IgD-negative memory B cell (primary cell): ENCODE measurements around the gene PRKAR1B. TPM values are rescaled to one million over a fixed set of nuclear protein-coding genes. Genes with fewer than 3 reads are reported as not detected.
A peak's percentile ranks its signal among the peaks of the same experiment; 100 is the strongest.

ENCODE experiments used
- H3K27ac Mint-ChIP-seq, 3 donors: one replicate each; pipeline ENCODE4 v1.8.0; 2020 to 2022; ENCODE audit warnings: mild to moderate bottlenecking in 3 of 3, mixed read lengths in 3 of 3, moderate library complexity in 1 of 3
- H3K27me3 Mint-ChIP-seq: one replicate; pipeline ENCODE4 v1.8.0; 2021; ENCODE audit warnings: mixed read lengths
- H3K36me3 Mint-ChIP-seq: one replicate; pipeline ENCODE4 v1.8.0; 2020; ENCODE audit warnings: mild to moderate bottlenecking, mixed read lengths
- H3K4me1 Mint-ChIP-seq, 3 donors: one replicate each; pipeline ENCODE4 v1.8.0; 2020 to 2022; ENCODE audit warnings: mixed read lengths in 3 of 3, mild to moderate bottlenecking in 1 of 3
- H3K4me3 Mint-ChIP-seq, 4 donors: one replicate each; pipeline ENCODE4 v1.8.0; 2020 to 2022; ENCODE audit warnings: mild to moderate bottlenecking in 4 of 4, mixed read lengths in 4 of 4, moderate library complexity in 3 of 4
- H3K9me3 Mint-ChIP-seq, 3 donors: one replicate each; pipeline ENCODE4 v1.8.0; 2020 to 2021; ENCODE audit warnings: mixed read lengths in 3 of 3, mild to moderate bottlenecking in 1 of 3
- polyA plus RNA-seq: library from polyadenylated mRNA; unstranded; fragments of 300-500 nt; fragmentation: Illumina TruSeq; gene quantifications from one replicate; pipeline ENCODE4 v1.2.3, GENCODE V29; 2021

The PRKAR1B gene
- polyA plus RNA-seq, 1 donor from 2014 or later: 4.6 TPM

DNA sequence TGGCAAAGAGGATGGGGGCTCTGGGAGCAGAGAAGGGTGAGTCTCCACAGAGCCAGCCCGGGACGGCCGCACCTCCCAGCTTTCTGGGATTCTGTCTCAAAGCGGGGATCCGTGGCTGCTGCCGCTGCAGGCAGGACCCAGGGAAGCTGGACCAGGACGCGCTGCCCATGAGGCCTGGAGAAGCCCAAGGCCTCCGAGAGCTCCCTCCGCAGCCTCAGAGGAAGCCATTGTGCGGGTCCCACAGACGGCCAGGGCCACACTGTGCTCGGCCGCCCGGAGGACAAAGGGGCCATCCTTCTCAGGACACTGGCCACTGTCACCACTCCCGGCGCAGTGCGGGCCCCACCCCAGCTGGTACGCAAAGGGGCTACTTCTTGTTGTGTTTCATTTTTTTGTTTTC is 128.2 kb downstream of the PRKAR1B start:
- H3K9me3 Mint-ChIP-seq: no peaks in the 10 kb centered on the region
- H3K4me1 Mint-ChIP-seq: peaks cover 12 to 15% (median 12%) of the 10 kb centered on the region in 3 donors
- H3K27me3 Mint-ChIP-seq: peaks cover under 1% of the 10 kb centered on the region
- H3K27ac Mint-ChIP-seq: no peak overlapping the region
- no peak overlapping the region for H3K4me3 Mint-ChIP-seq
- H3K36me3 Mint-ChIP-seq: no peaks in the 10 kb centered on the region

DNA sequence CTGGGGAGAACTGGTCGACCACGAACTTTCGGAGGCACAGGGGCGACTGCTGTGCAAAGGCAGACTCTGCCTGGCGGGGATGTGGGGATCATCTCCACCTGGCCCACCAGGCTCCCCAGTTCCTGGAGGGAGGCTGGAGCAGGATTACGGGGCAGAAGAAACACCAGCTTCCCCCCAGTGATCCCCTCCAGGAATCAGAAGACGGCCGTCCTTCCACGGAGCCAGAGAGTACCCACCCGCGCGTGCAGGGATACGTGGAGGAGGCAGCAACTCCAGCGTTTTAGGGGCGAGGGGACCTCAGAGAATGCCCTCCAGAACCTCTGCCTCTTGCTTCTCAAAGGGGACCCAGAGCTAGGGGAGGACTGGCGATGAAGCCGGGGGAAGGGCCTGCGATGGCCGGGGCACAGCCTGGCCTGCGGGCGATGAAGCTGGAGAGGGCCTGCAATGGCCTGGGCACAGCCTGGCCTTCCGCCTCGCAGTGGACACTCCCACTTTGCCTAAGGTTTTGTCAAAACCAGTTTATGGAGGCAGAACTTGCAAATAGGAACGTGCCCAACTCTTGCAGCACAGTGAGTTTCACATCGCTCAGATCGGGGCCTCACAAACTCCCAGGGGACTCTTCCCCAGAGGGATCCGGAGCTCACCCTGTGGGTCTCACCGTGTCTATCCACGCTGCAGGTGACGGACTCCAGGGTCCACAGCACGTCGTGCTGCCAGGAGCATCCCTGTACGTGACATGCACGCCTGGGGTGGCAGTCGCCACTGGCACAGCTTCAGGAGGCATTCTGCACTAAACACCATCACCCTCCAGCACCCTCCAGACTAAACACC is 129.5 kb downstream of the PRKAR1B start:
- Mint-ChIP-seq H3K27me3 (peaks cover 3% of the 10 kb centered on the region), H3K4me1 (peaks cover 6 to 12% (median 8%) of the 10 kb centered on the region in 3 donors), H3K9me3 (no peaks in the 10 kb centered on the region), H3K27ac (no peak overlapping the region), H3K36me3 (no peaks in the 10 kb centered on the region), H3K4me3 (no peak overlapping the region)

DNA sequence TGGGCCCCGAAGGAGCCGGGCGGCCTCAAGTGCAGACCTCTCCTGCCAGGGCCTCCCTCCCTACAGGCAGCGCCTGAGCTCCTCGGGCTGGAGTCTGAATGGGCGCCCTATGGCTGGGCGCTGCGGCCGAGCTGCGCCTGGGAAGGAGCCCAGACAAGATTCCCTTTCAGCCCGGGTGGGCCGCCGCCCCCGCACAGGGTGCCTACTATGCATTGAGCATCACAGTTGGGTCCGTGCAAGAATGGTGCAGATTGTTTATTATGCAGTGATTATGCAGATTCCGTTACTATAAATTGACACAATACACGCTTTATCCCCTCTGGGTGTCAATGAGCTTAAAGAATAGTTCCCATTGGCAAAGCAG is 130.3 kb downstream of the PRKAR1B start:
- H3K9me3 Mint-ChIP-seq: no peaks in the 10 kb centered on the region
- H3K36me3 Mint-ChIP-seq: no peaks in the 10 kb centered on the region
- H3K27me3 Mint-ChIP-seq: peaks cover 3% of the 10 kb centered on the region
- H3K4me1 Mint-ChIP-seq: peaks cover 3 to 9% (median 4%) of the 10 kb centered on the region in 3 donors
- H3K4me3 Mint-ChIP-seq: no peak overlapping the region
- no peak overlapping the region for H3K27ac Mint-ChIP-seq

DNA sequence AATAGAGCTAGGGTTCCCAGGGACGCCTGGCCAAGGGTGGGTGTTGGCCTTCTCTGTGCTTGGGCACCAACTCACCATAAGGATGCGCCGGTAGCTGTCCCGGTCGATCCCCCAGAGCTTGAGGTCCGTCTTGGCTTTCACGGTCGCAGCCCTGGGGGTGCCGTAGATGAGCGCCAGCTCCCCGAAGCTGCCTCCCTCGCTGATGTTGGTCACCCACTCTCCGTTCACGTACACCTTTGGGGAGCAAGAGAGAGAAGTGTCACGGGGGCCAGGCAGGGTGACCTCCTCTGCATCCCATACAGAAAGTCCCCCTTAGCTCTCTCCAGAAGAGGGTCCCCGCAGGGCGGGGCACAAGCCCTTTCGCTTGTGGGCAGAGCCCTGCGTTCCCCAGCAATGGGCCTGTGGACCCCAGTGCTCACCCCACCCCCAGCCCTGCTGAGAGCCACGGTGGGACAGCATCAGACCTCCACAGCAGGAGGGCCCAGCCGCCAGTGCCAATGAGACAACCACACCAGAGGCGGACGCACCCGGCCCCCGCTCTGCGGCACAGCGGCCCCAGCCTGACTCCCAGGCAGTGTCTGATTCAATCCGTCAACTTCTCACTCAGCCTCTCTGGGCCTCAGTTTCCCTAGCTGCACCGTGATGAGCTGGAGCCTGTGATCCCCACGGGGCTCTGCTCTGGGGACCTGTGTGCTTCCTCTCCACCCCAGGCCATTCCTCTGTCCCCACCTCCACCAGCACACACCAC is 130.8 kb downstream of the PRKAR1B start:
- H3K27ac Mint-ChIP-seq: no peak overlapping the region
- peaks cover 0 to 8% (median 4%) of the 10 kb centered on the region in 3 donors for H3K4me1 Mint-ChIP-seq
- no peaks in the 10 kb centered on the region for H3K36me3 Mint-ChIP-seq
- H3K4me3 Mint-ChIP-seq: no peak overlapping the region
- peaks cover 3% of the 10 kb centered on the region for H3K27me3 Mint-ChIP-seq
- no peaks in the 10 kb centered on the region for H3K9me3 Mint-ChIP-seq

DNA sequence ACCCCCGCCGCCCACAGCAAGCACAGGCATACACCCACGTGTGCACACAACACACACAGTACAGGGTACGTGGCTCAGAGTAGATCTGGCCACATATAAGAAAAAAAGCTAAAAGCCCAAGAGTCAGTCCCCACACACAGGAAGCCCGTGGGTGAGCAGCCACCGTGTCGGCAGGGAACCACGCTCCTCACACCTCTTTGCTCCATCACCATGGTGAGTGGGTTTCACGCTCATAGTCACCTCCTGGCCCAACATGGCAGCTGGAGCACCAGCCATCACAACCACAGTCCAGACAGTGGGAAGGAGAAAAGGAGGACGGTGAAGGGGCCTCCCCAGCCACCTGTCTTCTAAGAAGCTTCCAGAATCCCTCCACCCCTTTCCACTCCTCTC is 131.5 kb downstream of the PRKAR1B start:
- H3K4me1 Mint-ChIP-seq: peaks cover 0 to 5% (median 4%) of the 10 kb centered on the region in 3 donors

DNA sequence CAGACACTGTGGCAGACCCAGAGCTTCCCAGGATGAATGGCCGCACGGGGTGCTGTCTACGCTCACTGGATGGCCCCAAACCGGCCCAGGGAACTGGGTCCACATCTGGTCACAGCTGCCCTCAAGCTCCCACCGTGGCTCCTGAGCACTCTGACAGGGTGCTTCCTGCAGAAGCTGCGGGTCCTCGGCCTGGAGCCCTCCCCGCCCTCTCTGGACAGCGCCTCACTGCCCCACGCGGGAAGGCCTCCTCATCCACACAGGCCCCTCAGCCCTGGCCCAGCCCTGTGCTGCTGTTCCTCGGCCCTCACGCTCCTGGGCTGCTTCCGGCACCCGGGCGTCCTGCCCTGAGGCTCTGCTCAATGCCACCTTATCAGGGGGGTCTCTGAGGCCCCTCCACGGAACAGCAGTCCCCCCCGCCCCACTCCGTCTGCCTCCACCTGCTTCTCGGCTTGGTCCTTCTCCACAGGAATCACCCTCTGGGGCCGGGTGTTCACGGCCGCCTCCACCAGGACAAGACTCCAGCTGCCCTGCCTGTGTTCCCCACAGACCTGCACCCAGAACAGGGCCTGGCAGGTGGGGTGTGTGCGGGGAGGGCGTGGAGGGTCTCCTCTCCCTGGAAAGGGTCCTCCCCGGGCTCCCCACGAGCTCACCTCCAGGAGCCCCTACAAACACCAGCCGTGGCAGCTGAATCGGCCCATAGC is 132.0 kb downstream of the PRKAR1B start:
- Mint-ChIP-seq H3K9me3 (no peaks in the 10 kb centered on the region), H3K4me1 (peaks cover 0 to 5% (median 4%) of the 10 kb centered on the region in 3 donors), H3K27ac (no peak overlapping the region), H3K36me3 (no peaks in the 10 kb centered on the region), H3K27me3 (peaks cover 3% of the 10 kb centered on the region), H3K4me3 (no peak overlapping the region)

More for the DNA sequence above, 131.5 kb downstream of the PRKAR1B start:
- Mint-ChIP-seq H3K27me3 (peaks cover 3% of the 10 kb centered on the region), H3K36me3 (no peaks in the 10 kb centered on the region), H3K9me3 (no peaks in the 10 kb centered on the region), H3K27ac (no peak overlapping the region), H3K4me3 (no peak overlapping the region)

DNA sequence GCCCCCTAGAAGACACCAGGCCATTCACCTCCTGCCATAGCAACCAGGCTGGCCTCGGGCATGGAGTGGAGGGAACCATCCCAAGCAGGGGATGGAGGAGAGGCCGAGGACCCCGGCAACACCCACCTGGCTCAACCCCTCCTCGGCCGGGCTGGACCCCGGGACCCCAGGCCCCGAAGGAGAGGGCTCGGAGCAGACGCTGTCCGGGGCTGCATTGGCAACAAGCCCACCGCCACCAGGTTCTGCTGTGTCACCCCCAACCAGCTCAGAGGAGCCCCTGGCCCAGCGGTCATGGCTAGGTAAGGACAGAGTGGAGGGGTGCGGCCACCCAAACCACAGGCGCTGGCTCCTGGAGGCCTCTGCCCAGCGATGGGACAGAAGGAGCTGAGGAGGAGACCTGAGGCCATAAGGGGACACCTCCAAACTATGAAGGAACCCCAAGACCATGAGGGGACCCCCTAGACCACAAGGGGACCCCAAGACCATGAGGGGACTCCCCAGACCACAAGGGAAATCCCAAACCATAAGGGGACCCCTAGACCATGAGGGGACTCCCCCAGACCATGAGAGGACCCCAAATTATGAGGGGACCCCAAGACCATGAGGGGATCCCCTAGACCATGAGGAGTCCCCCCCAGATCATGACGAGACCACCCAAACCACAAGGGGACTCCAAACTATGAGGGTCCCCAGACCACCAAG is 132.7 kb downstream of the PRKAR1B start:
- no peaks in the 10 kb centered on the region for H3K9me3 Mint-ChIP-seq
- no peak overlapping the region for H3K4me3 Mint-ChIP-seq
- H3K27me3 Mint-ChIP-seq: peaks cover 3% of the 10 kb centered on the region
- no peak overlapping the region for H3K27ac Mint-ChIP-seq
- no peaks in the 10 kb centered on the region for H3K36me3 Mint-ChIP-seq
- peaks cover 0 to 5% (median 4%) of the 10 kb centered on the region in 3 donors for H3K4me1 Mint-ChIP-seq

DNA sequence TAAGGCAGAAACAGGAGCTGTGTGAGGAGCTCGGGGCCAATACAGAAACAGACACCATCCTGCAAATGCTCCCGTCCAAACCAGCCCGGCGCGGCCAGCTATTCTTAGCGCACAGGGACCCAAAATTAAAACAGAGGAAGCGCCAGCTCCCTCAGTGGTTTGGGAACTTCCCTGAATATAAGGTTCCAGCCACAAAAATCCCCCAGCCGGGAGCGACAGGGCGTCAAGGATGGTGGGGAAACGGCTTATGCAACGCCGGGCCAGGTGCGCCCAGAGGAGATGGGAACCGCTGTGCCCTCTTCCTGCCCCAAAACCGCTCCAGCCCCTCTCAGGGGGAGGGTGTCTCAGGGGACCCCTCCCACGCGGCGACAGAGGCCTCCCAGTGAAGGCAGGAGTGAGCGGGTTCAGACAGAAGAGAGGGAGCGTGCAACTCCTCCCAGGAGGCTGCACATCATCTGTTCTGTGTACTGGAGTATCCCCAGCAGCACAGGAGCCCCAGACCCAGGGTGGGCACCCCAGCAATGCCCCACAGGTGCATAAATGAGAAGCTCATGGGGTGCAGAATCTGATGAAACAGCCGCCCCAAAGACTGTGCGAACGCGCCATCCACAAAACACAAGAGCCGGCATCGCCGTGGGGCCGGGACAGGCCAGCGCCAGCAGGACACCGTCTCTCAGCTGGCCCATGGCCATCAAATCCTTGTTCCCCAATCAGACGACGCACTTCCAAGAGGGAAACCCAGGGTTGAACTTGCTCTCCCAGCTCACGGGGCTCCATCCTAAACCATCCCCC is 133.6 kb downstream of the PRKAR1B start:
- H3K4me1 Mint-ChIP-seq: peaks cover 0 to 5% (median 4%) of the 10 kb centered on the region in 3 donors
- H3K27me3 Mint-ChIP-seq: peaks cover 3% of the 10 kb centered on the region
- peak overlapping the region in 1 of 4 donors; percentile 55 for H3K4me3 Mint-ChIP-seq
- H3K36me3 Mint-ChIP-seq: no peaks in the 10 kb centered on the region
- H3K9me3 Mint-ChIP-seq: peaks cover 0 to 4% (median 4%) of the 10 kb centered on the region in 3 donors
- no peak overlapping the region for H3K27ac Mint-ChIP-seq

DNA sequence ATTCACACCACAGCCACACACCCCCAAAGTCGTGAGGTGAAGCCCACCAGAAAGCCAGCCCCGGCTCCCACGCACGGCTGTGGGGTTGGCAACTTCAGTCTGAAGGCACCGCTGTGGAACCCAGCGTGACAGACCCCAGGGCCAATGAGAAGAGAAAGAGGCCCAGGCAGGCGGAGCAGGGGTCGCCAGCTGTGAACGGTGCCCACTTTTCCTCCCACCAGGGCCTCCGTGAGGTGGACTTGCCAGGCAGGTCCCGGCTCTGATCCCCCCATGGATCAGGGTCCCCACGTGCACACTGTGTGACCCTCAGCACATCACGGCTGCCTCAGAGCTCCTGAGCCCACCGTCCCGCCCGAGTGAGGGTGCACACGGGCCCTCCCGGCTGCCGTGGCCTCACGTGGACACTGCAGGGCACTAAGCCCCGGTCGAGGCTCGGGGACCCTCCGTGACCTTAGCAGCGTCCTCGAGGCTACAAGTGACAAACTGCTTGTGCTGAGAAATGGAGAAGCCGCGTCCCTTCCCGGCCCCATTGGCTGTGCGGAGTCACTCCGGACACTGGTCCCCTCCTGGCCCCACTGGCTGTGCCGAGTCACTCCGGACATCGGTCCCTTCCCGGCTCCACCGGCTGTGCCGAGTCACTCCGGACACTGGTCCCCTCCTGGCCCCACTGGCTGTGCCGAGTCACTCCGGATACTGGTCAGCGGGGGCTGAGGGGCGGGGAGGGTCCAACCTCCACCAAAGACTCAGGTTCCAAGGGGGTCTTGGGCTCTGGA is 135.0 kb downstream of the PRKAR1B start:
- peaks cover 3% of the 10 kb centered on the region for H3K27me3 Mint-ChIP-seq
- no peaks in the 10 kb centered on the region for H3K36me3 Mint-ChIP-seq
- H3K9me3 Mint-ChIP-seq: peaks cover 0 to 7% (median 4%) of the 10 kb centered on the region in 3 donors
- no peak overlapping the region for H3K27ac Mint-ChIP-seq
- H3K4me3 Mint-ChIP-seq: no peak overlapping the region
- H3K4me1 Mint-ChIP-seq: peaks cover 2 to 5% (median 2%) of the 10 kb centered on the region in 3 donors

DNA sequence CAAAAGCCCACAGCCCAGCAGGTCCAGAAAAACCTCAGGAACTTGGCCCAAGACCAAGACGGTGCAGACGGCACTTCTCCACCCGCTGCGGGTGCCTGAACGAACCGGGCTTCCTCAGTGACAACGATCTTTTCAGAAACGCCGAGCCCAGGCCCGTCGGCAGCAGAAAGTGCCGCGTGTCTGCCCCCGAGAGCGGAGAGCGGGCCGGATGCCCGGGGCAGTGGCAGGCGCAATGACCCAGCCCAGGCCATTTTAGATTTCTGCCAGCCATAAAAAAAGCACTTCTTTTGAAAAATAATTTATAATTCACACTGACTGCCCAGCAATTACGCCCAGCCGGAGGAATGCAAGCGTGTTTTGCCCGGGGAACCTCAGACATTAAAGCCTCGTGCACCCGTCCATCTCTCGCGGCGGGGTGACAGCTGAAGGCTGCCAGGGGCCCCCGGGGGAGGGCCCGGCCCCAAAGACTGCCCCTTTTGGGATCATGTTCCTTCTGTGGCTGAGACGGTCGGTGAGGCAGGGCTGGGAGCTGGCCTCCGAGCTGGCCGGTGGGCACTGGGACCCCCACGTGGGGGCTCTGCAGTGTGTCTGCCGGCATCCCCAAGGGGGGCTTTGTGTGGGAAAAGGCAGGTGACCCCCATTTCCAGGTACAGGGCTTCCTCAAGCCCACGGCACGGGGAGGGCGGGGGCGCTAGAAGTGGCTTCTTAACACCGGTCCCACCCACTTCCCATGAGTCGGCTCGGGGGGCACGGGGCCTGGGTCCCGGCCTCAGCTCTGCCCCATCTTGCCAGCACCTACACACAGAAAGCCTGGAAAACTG is 136.1 kb downstream of the PRKAR1B start:
- H3K36me3 Mint-ChIP-seq: peaks cover 3% of the 10 kb centered on the region
- peaks cover 3 to 10% (median 6%) of the 10 kb centered on the region in 3 donors for H3K9me3 Mint-ChIP-seq
- peak overlapping the region in 2 of 3 donors; percentile 50 to 63 for H3K27ac Mint-ChIP-seq
- H3K27me3 Mint-ChIP-seq: peaks cover 3% of the 10 kb centered on the region
- H3K4me1 Mint-ChIP-seq: peaks cover 0 to 5% (median 2%) of the 10 kb centered on the region in 3 donors
- peak overlapping the region in 1 of 4 donors; percentile 47 for H3K4me3 Mint-ChIP-seq

DNA sequence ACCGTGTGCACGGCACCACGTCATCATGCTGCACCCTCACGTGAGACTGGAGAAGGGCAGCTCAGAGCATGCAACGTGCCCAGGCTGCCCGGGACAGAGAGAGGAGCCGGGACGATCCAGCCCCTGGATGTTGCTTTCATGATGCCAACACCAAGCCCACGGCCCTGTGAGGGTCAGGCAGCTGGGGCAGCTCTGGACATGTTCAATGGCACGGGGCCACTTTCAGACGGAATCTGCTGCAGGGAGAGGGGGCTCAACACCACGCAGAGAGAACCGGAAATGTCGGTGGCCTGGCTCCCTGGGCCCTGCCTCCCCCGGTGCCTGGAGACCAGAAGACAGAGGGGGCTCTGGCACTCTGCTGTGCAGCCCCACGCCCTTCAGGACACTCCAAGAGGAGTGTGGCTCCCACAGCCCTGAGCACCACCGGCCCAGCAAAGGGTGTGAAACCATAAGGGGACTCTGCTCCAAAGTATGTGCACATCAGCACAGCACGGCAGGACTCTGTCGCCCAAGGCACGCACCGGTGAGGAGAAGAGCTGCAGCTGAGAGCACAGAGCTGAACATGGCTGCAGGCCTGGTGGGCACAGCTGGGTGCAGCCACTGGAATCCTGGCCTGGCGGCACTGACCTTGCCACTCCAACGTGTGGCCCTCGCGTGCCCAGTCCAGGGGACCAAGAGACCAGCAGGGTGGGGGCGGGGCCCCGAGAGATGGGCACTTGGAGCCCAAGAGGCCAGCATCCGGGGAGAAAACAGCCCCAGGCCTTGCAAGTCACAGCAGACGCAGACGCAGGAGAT is 137.1 kb downstream of the PRKAR1B start:
- Mint-ChIP-seq H3K4me3 (no peak overlapping the region), H3K36me3 (peaks cover 5% of the 10 kb centered on the region), H3K9me3 (peaks cover 5 to 11% (median 6%) of the 10 kb centered on the region in 3 donors), H3K4me1 (peaks cover 0 to 4% (median 2%) of the 10 kb centered on the region in 3 donors), H3K27me3 (peaks cover 3% of the 10 kb centered on the region), H3K27ac (peak overlapping the region in 1 of 3 donors; percentile 50)

DNA sequence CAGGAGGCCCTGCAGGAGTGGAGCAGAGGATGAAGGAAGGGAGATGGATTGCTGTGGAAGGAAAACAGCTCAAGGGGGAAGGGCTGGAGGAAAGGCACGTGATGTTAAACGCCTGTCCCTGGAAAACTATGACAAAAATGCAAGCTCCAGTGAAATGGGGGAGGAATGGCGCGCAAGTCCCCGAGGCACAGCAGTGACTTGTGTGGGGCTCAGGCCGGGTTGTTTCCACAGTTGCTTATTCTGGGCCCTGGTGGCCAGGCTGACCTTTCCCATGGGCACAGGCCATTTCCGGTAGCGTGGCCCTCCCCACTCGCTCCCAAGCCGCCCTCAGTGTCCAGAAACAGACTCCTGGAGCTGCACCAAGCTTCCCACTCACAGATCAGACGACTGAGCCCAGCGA is 139.3 kb downstream of the PRKAR1B start:
- no peaks in the 10 kb centered on the region for H3K27me3 Mint-ChIP-seq
- peak overlapping the region in 2 of 3 donors; percentile 71 to 92 for H3K27ac Mint-ChIP-seq
- no peak overlapping the region for H3K4me3 Mint-ChIP-seq
- peaks cover 5 to 11% (median 9%) of the 10 kb centered on the region in 3 donors for H3K9me3 Mint-ChIP-seq
- H3K36me3 Mint-ChIP-seq: peaks cover 5% of the 10 kb centered on the region
- peaks cover 0 to 2% (median under 1%) of the 10 kb centered on the region in 3 donors for H3K4me1 Mint-ChIP-seq
